A549 (cell line): ENCODE data around the gene HIVEP3.
A peak's percentile ranks its signal among the peaks of the same experiment; 100 is the strongest.

ENCODE experiments used
- GATA3 ChIP-seq: IDR thresholded peaks from 2 replicates; pipeline ENCODE4 v1.6.1; 2012; ENCODE audit warnings: borderline replicate concordance
- MAZ ChIP-seq: fragments of 150-350 bp; IDR thresholded peaks from 2 replicates; pipeline ENCODE4 v1.6.1; 2014; ENCODE audit warnings: antibody characterized with exemption, low read depth, low read length, borderline replicate concordance
- MYC ChIP-seq: IDR thresholded peaks from 2 replicates; pipeline ENCODE4 v1.6.1; 2012; ENCODE audit warnings: mild to moderate bottlenecking, inconsistent platforms, low read length, improper control_type of control experiment, borderline replicate concordance
- NPAS2 ChIP-seq: fragments of 250-450 bp; sonication (Bioruptor Pico); IDR thresholded peaks from 2 replicates; pipeline ENCODE4 v1.8.0; 2022; ENCODE audit warnings: mild to moderate bottlenecking, moderate library complexity, borderline replicate concordance
- RNF2 ChIP-seq: fragments of 200-600 bp; sonication (generic); IDR thresholded peaks from 2 replicates; pipeline ENCODE4 v1.6.1; 2016; ENCODE audit warnings: low read depth, mild to moderate bottlenecking, antibody characterized with exemption, moderate library complexity, borderline replicate concordance
- SMC3 ChIP-seq: fragments of >200 bp; sonication (Bioruptor Twin); formaldehyde crosslinking; IDR thresholded peaks from 3 replicates; pipeline ENCODE4 v1.6.1; 2018; ENCODE audit warnings: inconsistent platforms
- TF ChIP-seq, protein P1 (sequence below): fragments of >200 bp; sonication (Bioruptor Twin); formaldehyde crosslinking; IDR thresholded peaks from 3 replicates; pipeline ENCODE4 v1.5.1; 2016

DNA sequence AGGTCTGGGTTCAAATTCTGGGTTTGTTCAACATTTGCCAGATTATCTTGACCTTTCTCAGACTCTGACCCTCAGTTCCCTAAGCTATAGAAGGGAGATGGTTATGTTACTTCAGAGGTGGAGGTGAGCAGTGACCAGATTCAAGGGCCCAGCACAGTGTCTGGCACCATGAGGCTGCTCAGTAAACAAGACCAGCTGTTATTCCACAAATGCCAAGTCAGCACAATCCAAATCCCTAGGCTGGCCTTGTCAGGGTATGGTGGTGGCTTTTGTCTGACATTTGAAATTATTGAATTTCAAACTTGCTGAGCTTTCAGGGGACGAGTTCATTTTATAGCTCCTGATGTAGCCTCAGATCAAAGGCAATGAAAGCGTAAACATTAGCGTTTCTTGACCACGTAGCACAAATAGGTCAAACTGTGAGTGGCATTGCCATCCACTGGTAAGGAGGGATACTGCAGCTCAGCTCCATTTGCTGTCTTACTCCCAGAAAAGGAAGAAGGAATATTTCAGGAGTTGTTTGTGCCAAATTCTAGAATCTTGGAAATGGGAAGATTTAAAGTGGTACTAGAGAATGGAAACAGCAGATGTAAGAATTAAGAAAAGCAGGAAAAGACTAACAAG is 339.9 kb downstream of the HIVEP3 start:
- TF ChIP-seq, protein P1, sequence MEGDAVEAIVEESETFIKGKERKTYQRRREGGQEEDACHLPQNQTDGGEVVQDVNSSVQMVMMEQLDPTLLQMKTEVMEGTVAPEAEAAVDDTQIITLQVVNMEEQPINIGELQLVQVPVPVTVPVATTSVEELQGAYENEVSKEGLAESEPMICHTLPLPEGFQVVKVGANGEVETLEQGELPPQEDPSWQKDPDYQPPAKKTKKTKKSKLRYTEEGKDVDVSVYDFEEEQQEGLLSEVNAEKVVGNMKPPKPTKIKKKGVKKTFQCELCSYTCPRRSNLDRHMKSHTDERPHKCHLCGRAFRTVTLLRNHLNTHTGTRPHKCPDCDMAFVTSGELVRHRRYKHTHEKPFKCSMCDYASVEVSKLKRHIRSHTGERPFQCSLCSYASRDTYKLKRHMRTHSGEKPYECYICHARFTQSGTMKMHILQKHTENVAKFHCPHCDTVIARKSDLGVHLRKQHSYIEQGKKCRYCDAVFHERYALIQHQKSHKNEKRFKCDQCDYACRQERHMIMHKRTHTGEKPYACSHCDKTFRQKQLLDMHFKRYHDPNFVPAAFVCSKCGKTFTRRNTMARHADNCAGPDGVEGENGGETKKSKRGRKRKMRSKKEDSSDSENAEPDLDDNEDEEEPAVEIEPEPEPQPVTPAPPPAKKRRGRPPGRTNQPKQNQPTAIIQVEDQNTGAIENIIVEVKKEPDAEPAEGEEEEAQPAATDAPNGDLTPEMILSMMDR: peak; percentile 41; the same call in 2 of the 3 replicates
- TF ChIP-seq RNF2: no peak
- TF ChIP-seq MAZ: no peak
- no peak for TF ChIP-seq NPAS2 (CRISPR knock-in tag)
- TF ChIP-seq SMC3: no peak
- TF ChIP-seq GATA3: no peak
- no peak for TF ChIP-seq MYC
